Frontal cortex (tissue), 4 donors: ENCODE measurements around the gene RBM20. TPM values are rescaled to one million over a fixed set of nuclear protein-coding genes. Genes with fewer than 3 reads are reported as not detected.

ENCODE experiments used
- DNase-seq, 2 donors: peaks; one replicate each; pipeline ENCODE4 v3.0.0; 2012; ENCODE audit warnings: low spot score in 2 of 2
- FAIRE-seq: peaks from 2 replicates; lab custom pipeline; 2012; peaks lifted over from hg19 to GRCh38; lab: Jason Lieb, UNC
- total RNA-seq: library from RNA; depleted of rRNA; stranded (reverse); fragments of >200 nt; gene quantifications from one replicate; pipeline ENCODE4 v1.2.3, GENCODE V29; 2014
- donor health status: control.
- donor health status: control.
- donor health status: control.

RBM20 gene
- total RNA-seq, 1 donor from 2014 or later: 0.41 TPM

- FAIRE-seq (no peak), DNase-seq (no peak)
These were observed 24.3 kb downstream of the RBM20 start for GRCh38 chr10:110668443-110668842.

GRCh38 chr10:110670335-110670734, 26.2 kb downstream of the RBM20 start:
- no peak for DNase-seq
- no peak for FAIRE-seq

- FAIRE-seq (no peak), DNase-seq (peak; percentile 54 to 69)
These were observed 27.8 kb downstream of the RBM20 start for GRCh38 chr10:110671788-110672579.

GRCh38 chr10:110672580-110672919, 28.4 kb downstream of the RBM20 start:
- FAIRE-seq (no peak), DNase-seq (no peak)

GRCh38 chr10:110676016-110676415, 31.9 kb downstream of the RBM20 start:
- DNase-seq: no peak
- FAIRE-seq: no peak

- DNase-seq (no peak), FAIRE-seq (no peak)
These were observed 35.5 kb downstream of the RBM20 start for GRCh38 chr10:110679486-110680272.

- DNase-seq (no peak), FAIRE-seq (no peak)
These were observed 36.3 kb downstream of the RBM20 start for GRCh38 chr10:110680273-110681020.

- FAIRE-seq (no peak), DNase-seq (peak in 1 of 2 donors; percentile 26)
These were observed 37.0 kb downstream of the RBM20 start for GRCh38 chr10:110681023-110681681.

- FAIRE-seq (no peak), DNase-seq (no peak)
These were observed 38.2 kb downstream of the RBM20 start for GRCh38 chr10:110682348-110682747.

GRCh38 chr10:110684800-110685446, 40.8 kb downstream of the RBM20 start:
- FAIRE-seq (no peak), DNase-seq (no peak)

GRCh38 chr10:110686047-110686446, 41.9 kb downstream of the RBM20 start:
- DNase-seq: no peak
- FAIRE-seq: no peak

GRCh38 chr10:110686949-110687348, 42.8 kb downstream of the RBM20 start:
- no peak for FAIRE-seq
- no peak for DNase-seq

GRCh38 chr10:110687400-110687799, 43.3 kb downstream of the RBM20 start:
- DNase-seq (no peak), FAIRE-seq (no peak)

- DNase-seq (no peak), FAIRE-seq (no peak)
These were observed 47.0 kb downstream of the RBM20 start for GRCh38 chr10:110691139-110691538.

GRCh38 chr10:110694263-110694662, 50.1 kb downstream of the RBM20 start:
- DNase-seq: no peak
- no peak for FAIRE-seq

GRCh38 chr10:110694820-110695538, 50.8 kb downstream of the RBM20 start:
- FAIRE-seq (no peak), DNase-seq (no peak)

- DNase-seq (no peak), FAIRE-seq (no peak)
These were observed 51.4 kb downstream of the RBM20 start for GRCh38 chr10:110695539-110695886.

GRCh38 chr10:110696436-110696835, 52.3 kb downstream of the RBM20 start:
- DNase-seq: no peak
- no peak for FAIRE-seq

- FAIRE-seq: no peak
These were observed 54.2 kb downstream of the RBM20 start for GRCh38 chr10:110698340-110698739.

More at GRCh38 chr10:110698340-110698739, 54.2 kb downstream of the RBM20 start:
- no peak for DNase-seq
